Neural cell (in vitro differentiated cells): ENCODE data around the gene NCKAP5. TPM values are rescaled to one million over a fixed set of nuclear protein-coding genes. Genes with fewer than 3 reads are reported as not detected.
A peak's percentile ranks its signal among the peaks of the same experiment; 100 is the strongest.

Experiments
- H2AFZ ChIP-seq: fragments of 200-600, 300-800 bp; sonication (generic), shearing (Covaris generic); 2 replicates; pipeline ENCODE4 v1.6.0; 2014; ENCODE audit warnings: low read depth, mild to moderate bottlenecking, antibody characterized with exemption, low read length, moderate library complexity
- H3F3A ChIP-seq: fragments of 200-600 bp; shearing (Covaris generic); 2 replicates; pipeline ENCODE4 v1.6.1; 2016; ENCODE audit warnings: mild to moderate bottlenecking, moderate library complexity, mixed read lengths, antibody characterized with exemption, low read length; ENCODE audit not compliant: insufficient read depth, poor library complexity, severe bottlenecking
- H3K27ac ChIP-seq: fragments of 200-600, 300-800 bp; sonication (generic), shearing (Covaris generic); 2 replicates; pipeline ENCODE4 v1.5.1; 2014; ENCODE audit warnings: mild to moderate bottlenecking, low read length, moderate library complexity
- H3K27me3 ChIP-seq: fragments of 300-800, 200-600 bp; sonication (generic), shearing (Covaris generic); 2 replicates; pipeline ENCODE4 v1.6.0; 2014; ENCODE audit warnings: mild to moderate bottlenecking, low read depth, low read length, moderate library complexity; ENCODE audit not compliant: insufficient read depth
- H3K36me3 ChIP-seq: fragments of 300-800, 200-600 bp; sonication (generic), shearing (Covaris generic); 2 replicates; pipeline ENCODE4 v1.5.1; 2014; ENCODE audit warnings: mild to moderate bottlenecking, antibody characterized with exemption, low read length, moderate library complexity; ENCODE audit not compliant: insufficient read depth
- H3K4me2 ChIP-seq: fragments of 300-800, 200-600 bp; sonication (generic), shearing (Covaris generic); 2 replicates; pipeline ENCODE4 v1.6.0; 2014; ENCODE audit warnings: mild to moderate bottlenecking, low read length
- H3K4me3 ChIP-seq: fragments of 300-800, 200-600 bp; sonication (generic), shearing (Covaris generic); 2 replicates; pipeline ENCODE4 v1.5.1; 2014; ENCODE audit warnings: mild to moderate bottlenecking, low read length, moderate library complexity
- H3K79me2 ChIP-seq: fragments of 200-600 bp; shearing (Covaris generic); replicated peaks from 2 replicates; pipeline ENCODE4 v1.6.0; 2014; ENCODE audit warnings: mild to moderate bottlenecking, low read length, moderate library complexity; ENCODE audit not compliant: insufficient read depth
- H3K9ac ChIP-seq: fragments of 300-800, 200-600 bp; sonication (generic), shearing (Covaris generic); 2 replicates; pipeline ENCODE4 v1.6.1; 2016; ENCODE audit warnings: mild to moderate bottlenecking, low read length, mixed read lengths
- H3K9me2 ChIP-seq: fragments of 200-600 bp; shearing (Covaris generic); 2 replicates; pipeline ENCODE4 v1.6.1; 2016; ENCODE audit warnings: mild to moderate bottlenecking, low read length, mixed read lengths; ENCODE audit not compliant: insufficient read depth
- H3K9me3 ChIP-seq: fragments of 200-600, 300-800 bp; sonication (generic), shearing (Covaris generic); 2 replicates; pipeline ENCODE4 v1.6.1; 2016; ENCODE audit warnings: mild to moderate bottlenecking, mixed run types, low read length, moderate library complexity, mixed read lengths
- H4K20me1 ChIP-seq: fragments of 200-600 bp; shearing (Covaris generic); 2 replicates; pipeline ENCODE4 v1.6.1; 2016; ENCODE audit warnings: mild to moderate bottlenecking, mixed run types; ENCODE audit not compliant: insufficient read depth
- CTCF ChIP-seq: fragments of 450-650 bp; IDR thresholded peaks from 2 replicates; pipeline ENCODE4 v1.5.1; 2014; ENCODE audit warnings: antibody characterized with exemption, mild to moderate bottlenecking, moderate library complexity; ENCODE audit not compliant: poor library complexity, severe bottlenecking
- EP300 ChIP-seq: fragments of 450-650 bp; conservative IDR thresholded peaks from 2 replicates; pipeline ENCODE4 v1.6.1; 2014; ENCODE audit warnings: antibody characterized with exemption, mild to moderate bottlenecking, moderate library complexity; ENCODE audit not compliant: poor library complexity, severe bottlenecking
- EZH2 ChIP-seq: fragments of 200-600, 300-800 bp; shearing (Covaris generic), sonication (generic); IDR thresholded peaks from 2 replicates; pipeline ENCODE4 v1.6.1; 2014; ENCODE audit warnings: antibody characterized with exemption, low read length, borderline replicate concordance, mild to moderate bottlenecking; ENCODE audit not compliant: insufficient read depth, poor library complexity, severe bottlenecking
- MXI1 ChIP-seq: fragments of 450-650 bp; conservative IDR thresholded peaks from 2 replicates; pipeline ENCODE4 v1.6.1; 2014; ENCODE audit warnings: antibody characterized with exemption, mild to moderate bottlenecking; ENCODE audit not compliant: poor library complexity, severe bottlenecking
- POLR2AphosphoS5 ChIP-seq: IDR thresholded peaks from 2 replicates; pipeline ENCODE4 v1.6.1; 2012
- RAD21 ChIP-seq: fragments of 450-650 bp; conservative IDR thresholded peaks from 2 replicates; pipeline ENCODE4 v1.6.1; 2014; ENCODE audit warnings: antibody characterized with exemption, mild to moderate bottlenecking, moderate library complexity
- REST ChIP-seq: IDR thresholded peaks from 2 replicates; pipeline ENCODE4 v1.6.1; 2012; ENCODE audit warnings: borderline replicate concordance
- SMC3 ChIP-seq: fragments of 450-650 bp; conservative IDR thresholded peaks from 2 replicates; pipeline ENCODE4 v1.6.1; 2014; ENCODE audit warnings: antibody characterized with exemption, mild to moderate bottlenecking, moderate library complexity; ENCODE audit not compliant: poor library complexity
- TAF1 ChIP-seq: IDR thresholded peaks from 2 replicates; pipeline ENCODE4 v1.6.1; 2012; ENCODE audit warnings: low read depth
- polyA plus RNA-seq: library from polyadenylated mRNA; depleted of rRNA; stranded (reverse); fragments of >200 nt; gene quantifications from 2 replicates; pipeline ENCODE4 v1.2.3, GENCODE V29; 2014

Gene NCKAP5
- polyA plus RNA-seq, 1 donor from 2014 or later, result 2.4 TPM

DNA sequence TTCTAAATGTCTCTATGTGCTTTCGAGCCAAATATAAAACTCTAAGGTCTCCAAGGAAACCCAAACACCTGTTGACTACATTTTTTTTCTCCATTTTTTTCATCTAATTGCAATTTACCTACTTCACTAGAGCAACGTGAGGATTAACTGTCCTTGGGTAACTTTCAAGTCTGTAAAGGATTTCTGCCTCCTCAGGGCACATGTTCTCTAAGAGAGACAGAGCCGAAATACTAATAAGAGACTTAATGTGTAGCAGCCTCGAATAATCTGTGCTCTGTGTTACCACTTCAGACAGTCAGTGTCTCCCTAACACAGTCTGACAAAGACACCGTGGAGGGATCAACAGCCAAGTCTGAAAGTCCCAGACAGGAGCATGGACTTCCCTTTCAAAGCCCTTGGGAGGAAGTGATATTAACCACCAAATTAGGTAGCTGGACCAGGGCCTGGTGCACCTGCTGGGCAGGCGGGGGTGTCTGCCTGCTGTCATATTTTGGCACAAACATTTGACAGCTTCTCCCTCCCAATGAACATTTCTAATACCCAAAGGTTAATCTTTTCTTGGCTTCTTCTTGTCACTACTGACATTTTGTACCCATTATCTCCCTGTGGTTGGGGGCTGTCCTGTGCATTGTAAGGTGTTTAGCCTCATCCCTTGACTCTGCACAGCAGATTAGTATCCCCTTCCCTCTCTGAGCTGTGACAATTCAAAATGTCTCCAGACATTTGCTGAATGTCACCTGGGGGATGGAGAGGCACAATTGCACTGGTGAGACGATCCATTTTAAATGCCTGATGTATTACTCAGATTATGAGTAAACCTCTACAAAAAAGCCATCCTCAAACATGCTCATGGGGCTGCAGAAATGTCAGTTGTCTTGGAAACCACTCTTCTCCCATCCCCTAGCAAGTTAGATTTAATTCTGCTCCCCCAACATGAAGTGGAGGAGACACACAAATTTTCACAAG, 852.6 kb downstream of the NCKAP5 start:
- H3F3A ChIP-seq, result no peaks in the 10 kb centered on the region
- no peak overlapping the region for H3K4me2 ChIP-seq
- H3K9me3 ChIP-seq, result no peaks in the 10 kb centered on the region
- no peaks in the 10 kb centered on the region for H3K36me3 ChIP-seq
- H2AFZ ChIP-seq, result no peak overlapping the region
- H4K20me1 ChIP-seq, result no peaks in the 10 kb centered on the region
- no peak overlapping the region for H3K9ac ChIP-seq
- no peaks in the 10 kb centered on the region for H3K27me3 ChIP-seq
- H3K27ac ChIP-seq, result no peak overlapping the region
- no peaks in the 10 kb centered on the region for H3K9me2 ChIP-seq
- no peaks in the 10 kb centered on the region for H3K79me2 ChIP-seq
- TF ChIP-seq CTCF (no peak), POLR2AphosphoS5 (no peak), EZH2 (no peak), MXI1 (no peak), EP300 (no peak), RAD21 (no peak), SMC3 (no peak), TAF1 (no peak), REST (no peak)
- peak overlapping the region; percentile 14 for H3K4me3 ChIP-seq

DNA sequence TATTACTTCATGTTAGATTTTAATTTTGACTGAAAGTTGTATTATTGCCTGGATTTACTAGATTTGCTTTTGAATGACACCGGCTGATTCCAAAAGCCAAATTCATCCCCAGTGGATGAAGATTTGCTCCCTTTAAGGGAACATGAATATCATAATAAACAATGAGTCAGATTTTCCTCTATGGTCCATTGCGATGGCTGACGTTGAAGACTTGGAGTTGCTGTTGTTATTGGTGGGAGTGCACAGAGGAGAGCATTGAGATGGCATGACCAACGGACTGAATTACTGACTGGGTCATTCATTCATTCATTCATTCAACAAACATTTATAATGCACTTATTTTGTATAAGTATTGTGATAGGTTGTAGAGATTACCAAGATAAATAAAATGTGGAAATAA, 864.9 kb downstream of the NCKAP5 start:
- Histone ChIP-seq H3K9ac (no peak overlapping the region), H3K9me3 (no peaks in the 10 kb centered on the region), H3F3A (no peaks in the 10 kb centered on the region), H2AFZ (no peak overlapping the region), H3K4me3 (no peak overlapping the region), H3K9me2 (no peaks in the 10 kb centered on the region), H3K36me3 (no peaks in the 10 kb centered on the region), H3K27me3 (no peaks in the 10 kb centered on the region), H3K27ac (no peak overlapping the region), H3K79me2 (no peaks in the 10 kb centered on the region), H3K4me2 (no peak overlapping the region), H4K20me1 (no peaks in the 10 kb centered on the region)
- TF ChIP-seq TAF1 (no peak), SMC3 (no peak), EZH2 (no peak), POLR2AphosphoS5 (no peak), MXI1 (no peak), RAD21 (no peak), REST (no peak), EP300 (no peak), CTCF (no peak)
